HepG2 (cell line): ENCODE data around the gene GNG7. TPM values are rescaled to one million over a fixed set of nuclear protein-coding genes. Genes with fewer than 3 reads are reported as not detected.
A peak's percentile ranks its signal among the peaks of the same experiment; 100 is the strongest.

Source experiments
- FOXP1 ChIP-seq, 2 experiments: fragments of 450-650 bp in 1 of 2; IDR thresholded peaks; 2 replicates each; pipeline ENCODE4 v1.6.1; 2017 to 2018; ENCODE audit warnings: antibody characterized with exemption in 1 of 2
- HNRNPL ChIP-seq: fragments of 200-400 bp; formaldehyde crosslinking; IDR thresholded peaks from 2 replicates; pipeline ENCODE4 v1.6.1; 2017; ENCODE audit warnings: mild to moderate bottlenecking, low read depth, low read length
- KLF16 ChIP-seq, 2 experiments: sonication (generic) in 1 of 2; formaldehyde crosslinking in 1 of 2; IDR thresholded peaks; 2 replicates each; pipeline versions ENCODE4 v1.6.1 to v1.8.0; 2016 to 2023; ENCODE audit warnings: missing genetic modification reagents in 2 of 2, missing compliant biosample characterization in 1 of 2
- MTF1 ChIP-seq: sonication (generic); formaldehyde crosslinking; IDR thresholded peaks from 2 replicates; pipeline ENCODE4 v1.5.0; 2020; ENCODE audit warnings: missing genetic modification reagents
- NFKBIZ ChIP-seq: IDR thresholded peaks from 2 replicates; pipeline ENCODE4 v1.6.1; 2018; ENCODE audit warnings: missing genetic modification reagents, missing compliant biosample characterization
- PHF21A ChIP-seq: sonication (generic); formaldehyde crosslinking; IDR thresholded peaks from 2 replicates; pipeline ENCODE4 v1.5.0; 2020; ENCODE audit warnings: mild to moderate bottlenecking, missing genetic modification reagents
- SP5 ChIP-seq: IDR thresholded peaks from 2 replicates; pipeline ENCODE4 v1.6.1; 2016; ENCODE audit warnings: low read depth, borderline replicate concordance
- XRCC5 ChIP-seq: fragments of 200-400 bp; formaldehyde crosslinking; optimal IDR thresholded peaks from 2 replicates; pipeline ENCODE3; 2017; ENCODE audit warnings: mild to moderate bottlenecking, low read length
- ZBTB44 ChIP-seq: sonication (generic); formaldehyde crosslinking; IDR thresholded peaks from 2 replicates; pipeline ENCODE4 v1.4.0; 2020; ENCODE audit warnings: missing genetic modification reagents
- ZBTB7B ChIP-seq: sonication (generic); formaldehyde crosslinking; IDR thresholded peaks from 2 replicates; pipeline ENCODE4 v1.4.0; 2020; ENCODE audit warnings: missing genetic modification reagents
- ZEB1 ChIP-seq: IDR thresholded peaks from 2 replicates; pipeline ENCODE4 v1.6.1; 2012; ENCODE audit warnings: mild to moderate bottlenecking, low read depth, inconsistent platforms; ENCODE audit not compliant: insufficient replicate concordance
- ZFY ChIP-seq: sonication (generic); formaldehyde crosslinking; IDR thresholded peaks from 2 replicates; pipeline ENCODE4 v1.4.0; 2020; ENCODE audit warnings: missing genetic modification reagents
- ZMYM4 ChIP-seq: sonication (generic); formaldehyde crosslinking; IDR thresholded peaks from 2 replicates; pipeline ENCODE4 v1.8.1; 2023; ENCODE audit warnings: mild to moderate bottlenecking, missing genetic modification reagents
- ZNF263 ChIP-seq: sonication (generic); formaldehyde crosslinking; IDR thresholded peaks from 2 replicates; pipeline ENCODE4 v1.4.0; 2020; ENCODE audit warnings: missing genetic modification reagents
- ZNF563 ChIP-seq: sonication (generic); formaldehyde crosslinking; IDR thresholded peaks from 2 replicates; pipeline ENCODE4 v1.8.0; 2022; ENCODE audit warnings: mild to moderate bottlenecking, moderate library complexity, missing genetic modification reagents
- ZNF572 ChIP-seq: sonication (generic); formaldehyde crosslinking; IDR thresholded peaks from 2 replicates; pipeline ENCODE4 v1.5.1; 2020; ENCODE audit warnings: mild to moderate bottlenecking, missing genetic modification reagents
- polyA plus RNA-seq, 8 experiments: library from polyadenylated mRNA; depleted of rRNA in 3 of 8; stranded (reverse) in 7 of 8; unstranded in 1 of 8; fragments of >200 nt; fragmentation: Illumina TruSeq in 4 of 8; extraction: Trizol in 4 of 8; gene quantifications; 2 replicates each; pipeline versions ENCODE4 v1.2.1 to v1.2.3, GENCODE V29; 2011 to 2016; ENCODE audit warnings: low read depth in 4 of 8, missing spikeins in 1 of 8, mixed read lengths in 1 of 8; ENCODE audit not compliant: insufficient read depth in 1 of 8
- total RNA-seq, 5 experiments: library from RNA; depleted of rRNA; stranded (reverse); fragments of >200 nt; fragmentation: Illumina TruSeq; extraction: Trizol; gene quantifications; 2 replicates each; pipeline ENCODE4 v1.2.3, GENCODE V29; 2016; ENCODE audit warnings: low read depth in 1 of 5
- TF ChIP-seq, protein P1 (sequence below): sonication (generic); formaldehyde crosslinking; IDR thresholded peaks from 2 replicates; pipeline ENCODE4 v1.5.1; 2020; ENCODE audit warnings: mild to moderate bottlenecking, missing genetic modification reagents, borderline replicate concordance
- TF ChIP-seq, protein P2 (sequence below): sonication (generic); formaldehyde crosslinking; IDR thresholded peaks from 2 replicates; pipeline ENCODE4 v1.8.0; 2022; ENCODE audit warnings: missing genetic modification reagents, mild to moderate bottlenecking, moderate library complexity, borderline replicate concordance
- TF ChIP-seq, protein P3 (sequence below): IDR thresholded peaks from 2 replicates; pipeline ENCODE4 v1.6.1; 2016; ENCODE audit warnings: low read depth, control low read depth

Gene GNG7
- total and polyA plus RNA-seq, 2 of the 13 experiments (the other 11 are each of a cell fraction or from before 2014, with no cell fraction given), result 1.4 to 3.3 TPM

- TF ChIP-seq, protein P1, sequence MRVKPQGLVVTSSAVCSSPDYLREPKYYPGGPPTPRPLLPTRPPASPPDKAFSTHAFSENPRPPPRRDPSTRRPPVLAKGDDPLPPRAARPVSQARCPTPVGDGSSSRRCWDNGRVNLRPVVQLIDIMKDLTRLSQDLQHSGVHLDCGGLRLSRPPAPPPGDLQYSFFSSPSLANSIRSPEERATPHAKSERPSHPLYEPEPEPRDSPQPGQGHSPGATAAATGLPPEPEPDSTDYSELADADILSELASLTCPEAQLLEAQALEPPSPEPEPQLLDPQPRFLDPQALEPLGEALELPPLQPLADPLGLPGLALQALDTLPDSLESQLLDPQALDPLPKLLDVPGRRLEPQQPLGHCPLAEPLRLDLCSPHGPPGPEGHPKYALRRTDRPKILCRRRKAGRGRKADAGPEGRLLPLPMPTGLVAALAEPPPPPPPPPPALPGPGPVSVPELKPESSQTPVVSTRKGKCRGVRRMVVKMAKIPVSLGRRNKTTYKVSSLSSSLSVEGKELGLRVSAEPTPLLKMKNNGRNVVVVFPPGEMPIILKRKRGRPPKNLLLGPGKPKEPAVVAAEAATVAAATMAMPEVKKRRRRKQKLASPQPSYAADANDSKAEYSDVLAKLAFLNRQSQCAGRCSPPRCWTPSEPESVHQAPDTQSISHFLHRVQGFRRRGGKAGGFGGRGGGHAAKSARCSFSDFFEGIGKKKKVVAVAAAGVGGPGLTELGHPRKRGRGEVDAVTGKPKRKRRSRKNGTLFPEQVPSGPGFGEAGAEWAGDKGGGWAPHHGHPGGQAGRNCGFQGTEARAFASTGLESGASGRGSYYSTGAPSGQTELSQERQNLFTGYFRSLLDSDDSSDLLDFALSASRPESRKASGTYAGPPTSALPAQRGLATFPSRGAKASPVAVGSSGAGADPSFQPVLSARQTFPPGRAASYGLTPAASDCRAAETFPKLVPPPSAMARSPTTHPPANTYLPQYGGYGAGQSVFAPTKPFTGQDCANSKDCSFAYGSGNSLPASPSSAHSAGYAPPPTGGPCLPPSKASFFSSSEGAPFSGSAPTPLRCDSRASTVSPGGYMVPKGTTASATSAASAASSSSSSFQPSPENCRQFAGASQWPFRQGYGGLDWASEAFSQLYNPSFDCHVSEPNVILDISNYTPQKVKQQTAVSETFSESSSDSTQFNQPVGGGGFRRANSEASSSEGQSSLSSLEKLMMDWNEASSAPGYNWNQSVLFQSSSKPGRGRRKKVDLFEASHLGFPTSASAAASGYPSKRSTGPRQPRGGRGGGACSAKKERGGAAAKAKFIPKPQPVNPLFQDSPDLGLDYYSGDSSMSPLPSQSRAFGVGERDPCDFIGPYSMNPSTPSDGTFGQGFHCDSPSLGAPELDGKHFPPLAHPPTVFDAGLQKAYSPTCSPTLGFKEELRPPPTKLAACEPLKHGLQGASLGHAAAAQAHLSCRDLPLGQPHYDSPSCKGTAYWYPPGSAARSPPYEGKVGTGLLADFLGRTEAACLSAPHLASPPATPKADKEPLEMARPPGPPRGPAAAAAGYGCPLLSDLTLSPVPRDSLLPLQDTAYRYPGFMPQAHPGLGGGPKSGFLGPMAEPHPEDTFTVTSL (CRISPR knock-in tag), result no peak
- TF ChIP-seq ZNF572 (CRISPR knock-in tag) (0 out of 2 replicates have a peak, but pooled peaks have one; percentile 20), ZMYM4 (CRISPR knock-in tag) (no peak), ZFY (CRISPR knock-in tag) (no peak), FOXP1 (IDR thresholded peaks at IDR 0.05) (no peak), FOXP1 (CRISPR knock-in tag; IDR thresholded peaks at IDR 0.05) (no peak), SP5 (CRISPR knock-in tag) (no peak), ZBTB44 (CRISPR knock-in tag) (no peak), ZNF563 (CRISPR knock-in tag) (peak; percentile 58; the same call in 1 of the 2 replicates), PHF21A (CRISPR knock-in tag) (no peak), KLF16 (CRISPR knock-in tag; IDR thresholded peaks at IDR 0.05) (no peak), XRCC5 (no peak), MTF1 (CRISPR knock-in tag) (no peak), ZNF263 (CRISPR knock-in tag) (no peak), HNRNPL (no peak), ZEB1 (peak; percentile 48), NFKBIZ (CRISPR knock-in tag) (no peak), ZBTB7B (CRISPR knock-in tag) (no peak)
- TF ChIP-seq, protein P2, sequence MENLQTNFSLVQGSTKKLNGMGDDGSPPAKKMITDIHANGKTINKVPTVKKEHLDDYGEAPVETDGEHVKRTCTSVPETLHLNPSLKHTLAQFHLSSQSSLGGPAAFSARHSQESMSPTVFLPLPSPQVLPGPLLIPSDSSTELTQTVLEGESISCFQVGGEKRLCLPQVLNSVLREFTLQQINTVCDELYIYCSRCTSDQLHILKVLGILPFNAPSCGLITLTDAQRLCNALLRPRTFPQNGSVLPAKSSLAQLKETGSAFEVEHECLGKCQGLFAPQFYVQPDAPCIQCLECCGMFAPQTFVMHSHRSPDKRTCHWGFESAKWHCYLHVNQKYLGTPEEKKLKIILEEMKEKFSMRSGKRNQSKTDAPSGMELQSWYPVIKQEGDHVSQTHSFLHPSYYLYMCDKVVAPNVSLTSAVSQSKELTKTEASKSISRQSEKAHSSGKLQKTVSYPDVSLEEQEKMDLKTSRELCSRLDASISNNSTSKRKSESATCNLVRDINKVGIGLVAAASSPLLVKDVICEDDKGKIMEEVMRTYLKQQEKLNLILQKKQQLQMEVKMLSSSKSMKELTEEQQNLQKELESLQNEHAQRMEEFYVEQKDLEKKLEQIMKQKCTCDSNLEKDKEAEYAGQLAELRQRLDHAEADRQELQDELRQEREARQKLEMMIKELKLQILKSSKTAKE (CRISPR knock-in tag), result no peak
- TF ChIP-seq, protein P3, sequence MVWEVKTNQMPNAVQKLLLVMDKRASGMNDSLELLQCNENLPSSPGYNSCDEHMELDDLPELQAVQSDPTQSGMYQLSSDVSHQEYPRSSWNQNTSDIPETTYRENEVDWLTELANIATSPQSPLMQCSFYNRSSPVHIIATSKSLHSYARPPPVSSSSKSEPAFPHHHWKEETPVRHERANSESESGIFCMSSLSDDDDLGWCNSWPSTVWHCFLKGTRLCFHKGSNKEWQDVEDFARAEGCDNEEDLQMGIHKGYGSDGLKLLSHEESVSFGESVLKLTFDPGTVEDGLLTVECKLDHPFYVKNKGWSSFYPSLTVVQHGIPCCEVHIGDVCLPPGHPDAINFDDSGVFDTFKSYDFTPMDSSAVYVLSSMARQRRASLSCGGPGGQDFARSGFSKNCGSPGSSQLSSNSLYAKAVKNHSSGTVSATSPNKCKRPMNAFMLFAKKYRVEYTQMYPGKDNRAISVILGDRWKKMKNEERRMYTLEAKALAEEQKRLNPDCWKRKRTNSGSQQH, result no peak
Measured at GRCh38 chr19:2503521-2504109, 198.9 kb downstream of the GNG7 start (continued).
